Vagina (tissue), 2 donors: ENCODE data around the gene BICC1.

ENCODE experiments used
- POLR2A ChIP-seq, 2 donors: fragments of 450-650 bp; IDR thresholded peaks; one replicate each; pipeline ENCODE4 v1.6.1; 2017; ENCODE audit warnings: antibody characterized with exemption in 2 of 2, mild to moderate bottlenecking in 2 of 2, moderate library complexity in 2 of 2
- POLR2AphosphoS5 ChIP-seq, 2 donors: sonication (generic); formaldehyde crosslinking; IDR thresholded peaks; one replicate each; pipeline ENCODE4 v1.9.0; 2017; ENCODE audit warnings: antibody characterized with exemption in 2 of 2, mild to moderate bottlenecking in 2 of 2, low read depth in 1 of 2; ENCODE audit not compliant: insufficient read depth in 1 of 2
- TF ChIP-seq, protein P1 (sequence below), 3 experiments: fragments of 450-650 bp in 2 of 3; fragments of 200-600 bp in 1 of 3; sonication (generic) in 1 of 3; IDR thresholded peaks; one replicate each; pipeline ENCODE4 v1.5.1; 2017 to 2019; ENCODE audit warnings: antibody characterized with exemption in 3 of 3, mild to moderate bottlenecking in 2 of 3, moderate library complexity in 2 of 3

GRCh38 chr10:58477122-58477521, 35.5 kb upstream of the BICC1 start:
- TF ChIP-seq POLR2A (IDR thresholded peaks at IDR 0.05) (no peak), POLR2AphosphoS5 (IDR thresholded peaks at IDR 0.05; ENCODE audit: insufficient read depth in 1 of 2, low read depth in 1 of 2) (no peak)
- TF ChIP-seq, protein P1, sequence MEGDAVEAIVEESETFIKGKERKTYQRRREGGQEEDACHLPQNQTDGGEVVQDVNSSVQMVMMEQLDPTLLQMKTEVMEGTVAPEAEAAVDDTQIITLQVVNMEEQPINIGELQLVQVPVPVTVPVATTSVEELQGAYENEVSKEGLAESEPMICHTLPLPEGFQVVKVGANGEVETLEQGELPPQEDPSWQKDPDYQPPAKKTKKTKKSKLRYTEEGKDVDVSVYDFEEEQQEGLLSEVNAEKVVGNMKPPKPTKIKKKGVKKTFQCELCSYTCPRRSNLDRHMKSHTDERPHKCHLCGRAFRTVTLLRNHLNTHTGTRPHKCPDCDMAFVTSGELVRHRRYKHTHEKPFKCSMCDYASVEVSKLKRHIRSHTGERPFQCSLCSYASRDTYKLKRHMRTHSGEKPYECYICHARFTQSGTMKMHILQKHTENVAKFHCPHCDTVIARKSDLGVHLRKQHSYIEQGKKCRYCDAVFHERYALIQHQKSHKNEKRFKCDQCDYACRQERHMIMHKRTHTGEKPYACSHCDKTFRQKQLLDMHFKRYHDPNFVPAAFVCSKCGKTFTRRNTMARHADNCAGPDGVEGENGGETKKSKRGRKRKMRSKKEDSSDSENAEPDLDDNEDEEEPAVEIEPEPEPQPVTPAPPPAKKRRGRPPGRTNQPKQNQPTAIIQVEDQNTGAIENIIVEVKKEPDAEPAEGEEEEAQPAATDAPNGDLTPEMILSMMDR (IDR thresholded peaks at IDR 0.05) = no peak
